Mononuclear cell (primary cell): ENCODE data around the gene FGR. TPM values are rescaled to one million over a fixed set of nuclear protein-coding genes. Genes with fewer than 3 reads are reported as not detected.
"Not testable (repeated sequence)": the region's sequence is repeated elsewhere in the genome, so short reads cannot be mapped to it uniquely, and the experiment has no call there.

Experiments used
- H3K27me3 ChIP-seq: 2 replicates; pipeline ENCODE4 v1.6.0; 2011; ENCODE audit warnings: low read length, control low read depth; ENCODE audit not compliant: insufficient read depth
- H3K4me1 ChIP-seq: 2 replicates; pipeline ENCODE4 v1.5.1; 2011; ENCODE audit warnings: mild to moderate bottlenecking, low read length, control low read depth; ENCODE audit not compliant: insufficient read depth
- H3K4me3 ChIP-seq: 2 replicates; pipeline ENCODE4 v1.5.1; 2011; ENCODE audit warnings: mild to moderate bottlenecking, low read length, moderate library complexity
- H3K9me3 ChIP-seq: 2 replicates; pipeline ENCODE4 v1.5.1; 2011; ENCODE audit warnings: low read depth, mild to moderate bottlenecking, control low read depth, low read length
- total RNA-seq: library from RNA; depleted of rRNA; stranded (reverse); fragments of >200 nt; gene quantifications from one replicate; pipeline ENCODE4 v1.2.3, GENCODE V29; 2012

The FGR gene
- total RNA-seq: 123 TPM

GRCh38 chr1:27634985-27635367 is at the start of gene FGR:
Gene FGR, minus strand, starts transcription at chr1:27635185. Its CDS starts 11,269 bp downstream, at chr1:27623916.
- Histone ChIP-seq H3K27me3 (no peaks in the 10 kb centered on the region), H3K4me1 (peaks cover 82% of the 10 kb centered on the region), H3K4me3 (peak within 1 kb of the TSS; percentile 81), H3K9me3 (no peaks in the 10 kb centered on the region)

GRCh38 chr1:27684176-27684575 is 49.2 kb upstream of the FGR start:
- Histone ChIP-seq H3K27me3 (no peaks in the 10 kb centered on the region), H3K9me3 (no peaks in the 10 kb centered on the region), H3K4me1 (no peaks in the 10 kb centered on the region), H3K4me3 (no peak overlapping the region)

GRCh38 chr1:27682351-27682944 is 47.5 kb upstream of the FGR start:
- Histone ChIP-seq H3K4me3 (no peak overlapping the region), H3K9me3 (no peaks in the 10 kb centered on the region), H3K27me3 (no peaks in the 10 kb centered on the region), H3K4me1 (no peaks in the 10 kb centered on the region)

GRCh38 chr1:27681580-27681979 is 46.6 kb upstream of the FGR start:
- not testable (repeated sequence) for H3K27me3 ChIP-seq, H3K9me3 ChIP-seq, H3K4me1 ChIP-seq, H3K4me3 ChIP-seq

- not testable (repeated sequence) for H3K4me1 ChIP-seq, H3K9me3 ChIP-seq, H3K27me3 ChIP-seq, H3K4me3 ChIP-seq
Measured at GRCh38 chr1:27680225-27680791, 45.3 kb upstream of the FGR start.

GRCh38 chr1:27678747-27679146 is 43.8 kb upstream of the FGR start:
- Histone ChIP-seq H3K4me1 (no peaks in the 10 kb centered on the region), H3K27me3 (no peaks in the 10 kb centered on the region), H3K9me3 (no peaks in the 10 kb centered on the region), H3K4me3 (no peak overlapping the region)

GRCh38 chr1:27676410-27676809 is 41.4 kb upstream of the FGR start:
- H3K4me1 ChIP-seq: peaks cover 17% of the 10 kb centered on the region
- H3K4me3 ChIP-seq: no peak overlapping the region
- no peaks in the 10 kb centered on the region for H3K9me3 ChIP-seq
- H3K27me3 ChIP-seq: no peaks in the 10 kb centered on the region

- H3K4me1 ChIP-seq: peaks cover 54% of the 10 kb centered on the region
- no peaks in the 10 kb centered on the region for H3K27me3 ChIP-seq
- no peaks in the 10 kb centered on the region for H3K9me3 ChIP-seq
- H3K4me3 ChIP-seq: no peak overlapping the region
Measured at GRCh38 chr1:27672750-27673112, 37.7 kb upstream of the FGR start.

GRCh38 chr1:27671964-27672749 is 37.2 kb upstream of the FGR start, which contains the start of gene IFI6:
Gene IFI6, minus strand, starts transcription at chr1:27672192. Its CDS starts 2,878 bp downstream, at chr1:27669314.
- peak within 1 kb of the TSS; percentile 50 for H3K4me3 ChIP-seq

GRCh38 chr1:27669876-27670275 is 34.9 kb upstream of the FGR start:
- no peaks in the 10 kb centered on the region for H3K27me3 ChIP-seq
- no peaks in the 10 kb centered on the region for H3K9me3 ChIP-seq
- no peak overlapping the region for H3K4me3 ChIP-seq
- H3K4me1 ChIP-seq: peaks cover 66% of the 10 kb centered on the region

More at GRCh38 chr1:27671964-27672749, 37.2 kb upstream of the FGR start, which contains the start of gene IFI6:
- no peaks in the 10 kb centered on the region for H3K27me3 ChIP-seq
- H3K4me1 ChIP-seq: peaks cover 59% of the 10 kb centered on the region
- H3K9me3 ChIP-seq: no peaks in the 10 kb centered on the region

- Histone ChIP-seq H3K4me3 (peak overlapping the region; percentile 12), H3K27me3 (no peaks in the 10 kb centered on the region), H3K9me3 (no peaks in the 10 kb centered on the region), H3K4me1 (peaks cover 66% of the 10 kb centered on the region)
Measured at GRCh38 chr1:27668808-27669723, 34.1 kb upstream of the FGR start.

GRCh38 chr1:27668121-27668807 is 33.3 kb upstream of the FGR start:
- Histone ChIP-seq H3K9me3 (no peaks in the 10 kb centered on the region), H3K4me3 (no peak overlapping the region), H3K27me3 (no peaks in the 10 kb centered on the region), H3K4me1 (peaks cover 73% of the 10 kb centered on the region)

- H3K4me1 ChIP-seq: peaks cover 75% of the 10 kb centered on the region
Measured at GRCh38 chr1:27666791-27667254, 31.8 kb upstream of the FGR start.

GRCh38 chr1:27666294-27666693 is 31.3 kb upstream of the FGR start:
- no peaks in the 10 kb centered on the region for H3K27me3 ChIP-seq
- peaks cover 75% of the 10 kb centered on the region for H3K4me1 ChIP-seq
- H3K9me3 ChIP-seq: no peaks in the 10 kb centered on the region
- H3K4me3 ChIP-seq: no peak overlapping the region

More at GRCh38 chr1:27666791-27667254, 31.8 kb upstream of the FGR start:
- H3K9me3 ChIP-seq: no peaks in the 10 kb centered on the region
- H3K27me3 ChIP-seq: no peaks in the 10 kb centered on the region
- H3K4me3 ChIP-seq: no peak overlapping the region
